Choroid plexus epithelial cell (primary cell): ENCODE data around the gene DPF3.
A peak's percentile ranks its signal among the peaks of the same experiment; 100 is the strongest.

ENCODE experiments used
- DNase-seq: peaks from one replicate; pipeline ENCODE4 v3.0.0-alpha.2; 2010; ENCODE audit warnings: low read depth
- H3K4me3 ChIP-seq: 2 replicates; pipeline ENCODE4 v1.5.1; 2011; ENCODE audit warnings: low read depth, mild to moderate bottlenecking, control low read depth, low read length, moderate library complexity
- TF ChIP-seq, protein P1 (sequence below): conservative IDR thresholded peaks from 2 replicates; pipeline ENCODE4 v1.5.1; 2011; ENCODE audit warnings: low read depth, mild to moderate bottlenecking, control low read depth, inconsistent platforms, low read length, moderate library complexity

The DPF3 gene

DNA sequence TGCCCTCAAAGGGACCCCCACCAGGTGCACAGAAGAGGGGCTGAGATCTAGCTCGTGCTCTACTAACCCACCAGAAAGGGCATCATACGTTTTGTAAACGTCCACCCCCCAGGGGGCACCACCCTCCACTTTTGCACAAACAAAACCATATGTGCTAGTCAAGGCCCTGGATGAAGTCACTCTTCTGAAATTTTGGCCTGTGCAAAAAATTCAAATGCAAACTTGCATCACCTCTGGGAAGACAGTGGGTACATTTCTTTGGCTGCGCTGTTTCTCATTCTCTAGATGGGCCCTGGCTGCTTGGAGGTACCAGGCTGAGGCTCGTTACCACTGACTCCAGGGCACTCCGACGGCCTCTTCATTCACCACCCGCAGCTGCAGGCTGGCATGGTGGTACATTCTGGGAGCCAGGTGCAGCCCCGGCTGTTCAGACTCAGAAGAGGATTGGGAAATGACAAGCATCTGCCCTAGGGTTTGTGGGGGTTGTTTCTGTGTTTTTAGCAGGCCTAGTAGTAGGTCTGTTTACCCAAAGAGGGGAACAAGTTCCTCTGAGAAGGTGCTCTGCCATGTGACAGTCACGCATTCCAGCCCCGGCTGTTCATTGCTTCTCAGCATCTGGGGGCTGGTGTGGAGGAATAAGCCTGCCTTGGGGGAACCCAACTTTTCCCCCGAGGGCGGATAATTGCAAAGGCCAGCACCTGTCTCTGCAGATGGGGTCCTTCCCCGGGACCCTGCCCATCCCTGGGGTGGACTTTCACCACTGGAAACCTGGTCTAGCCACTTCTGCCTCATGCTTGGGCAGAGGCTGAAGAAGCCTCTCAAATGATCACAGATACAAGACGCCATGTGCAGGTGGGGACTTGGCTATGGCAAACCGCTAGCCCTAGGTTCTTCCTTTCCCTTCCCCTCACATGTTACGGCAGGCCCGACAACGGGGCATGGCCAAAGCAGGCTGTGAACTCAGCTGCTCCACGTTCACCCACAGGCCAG is 147.6 kb downstream of the DPF3 start:
- H3K4me3 ChIP-seq, result no peak overlapping the region
- DNase-seq, result peak; percentile 79
- TF ChIP-seq, protein P1, sequence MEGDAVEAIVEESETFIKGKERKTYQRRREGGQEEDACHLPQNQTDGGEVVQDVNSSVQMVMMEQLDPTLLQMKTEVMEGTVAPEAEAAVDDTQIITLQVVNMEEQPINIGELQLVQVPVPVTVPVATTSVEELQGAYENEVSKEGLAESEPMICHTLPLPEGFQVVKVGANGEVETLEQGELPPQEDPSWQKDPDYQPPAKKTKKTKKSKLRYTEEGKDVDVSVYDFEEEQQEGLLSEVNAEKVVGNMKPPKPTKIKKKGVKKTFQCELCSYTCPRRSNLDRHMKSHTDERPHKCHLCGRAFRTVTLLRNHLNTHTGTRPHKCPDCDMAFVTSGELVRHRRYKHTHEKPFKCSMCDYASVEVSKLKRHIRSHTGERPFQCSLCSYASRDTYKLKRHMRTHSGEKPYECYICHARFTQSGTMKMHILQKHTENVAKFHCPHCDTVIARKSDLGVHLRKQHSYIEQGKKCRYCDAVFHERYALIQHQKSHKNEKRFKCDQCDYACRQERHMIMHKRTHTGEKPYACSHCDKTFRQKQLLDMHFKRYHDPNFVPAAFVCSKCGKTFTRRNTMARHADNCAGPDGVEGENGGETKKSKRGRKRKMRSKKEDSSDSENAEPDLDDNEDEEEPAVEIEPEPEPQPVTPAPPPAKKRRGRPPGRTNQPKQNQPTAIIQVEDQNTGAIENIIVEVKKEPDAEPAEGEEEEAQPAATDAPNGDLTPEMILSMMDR, result peak; percentile 53

DNA sequence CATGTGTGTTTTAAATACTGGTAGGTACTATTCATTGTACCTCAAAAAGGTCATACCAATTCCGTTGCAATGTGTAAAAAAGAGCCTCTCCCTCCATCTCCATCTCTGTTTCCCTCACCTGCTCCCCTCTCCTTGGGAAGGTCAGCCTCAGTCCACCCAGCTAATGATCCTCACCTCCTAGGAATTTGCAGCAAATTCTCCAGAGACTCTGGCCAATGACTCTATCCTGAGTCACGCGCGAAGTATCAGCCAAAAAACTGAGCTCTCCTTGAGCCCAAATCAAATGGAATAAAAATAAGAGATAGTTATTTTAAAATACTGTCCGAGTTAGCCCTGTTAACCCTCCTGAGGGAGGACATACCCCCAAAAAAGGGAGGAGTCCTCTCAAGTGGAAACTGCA is 148.4 kb downstream of the DPF3 start:
- TF ChIP-seq, protein P1, result no peak
- peak; percentile 66 for DNase-seq
- H3K4me3 ChIP-seq, result no peak overlapping the region

DNA sequence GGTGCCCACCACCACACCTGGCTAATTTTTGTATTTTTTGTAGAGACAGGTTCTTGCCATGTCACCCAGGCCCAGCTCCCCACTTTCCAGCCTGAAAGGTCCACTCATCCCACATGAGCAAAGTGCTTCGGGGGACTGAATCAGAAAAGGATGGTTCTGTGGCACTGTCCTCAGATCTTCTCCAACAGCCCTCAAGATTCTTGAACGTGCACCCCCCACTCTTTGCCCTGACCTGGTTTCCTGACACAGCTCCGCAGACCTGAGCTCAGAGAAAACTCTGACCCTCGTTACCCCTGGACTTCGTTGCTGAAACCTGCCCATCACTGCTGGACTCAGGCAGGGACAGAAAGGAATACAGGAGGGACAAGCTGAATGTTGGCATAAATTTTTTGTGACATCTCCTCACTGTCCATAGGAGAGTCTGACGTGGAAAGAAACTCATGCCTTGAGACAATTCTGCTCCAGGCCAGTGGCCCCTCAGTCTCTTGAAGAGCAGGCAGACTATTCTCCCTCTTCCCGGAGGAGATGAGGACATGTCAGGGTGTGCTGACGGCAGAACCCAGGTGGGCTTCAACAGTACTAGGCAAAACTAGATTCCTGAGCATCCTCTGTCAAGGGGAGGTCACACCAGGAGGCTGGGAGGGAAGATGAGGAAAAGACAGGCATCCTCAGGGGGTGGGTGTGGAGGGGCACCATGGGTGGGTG is 149.3 kb downstream of the DPF3 start:
- H3K4me3 ChIP-seq, result no peak overlapping the region
- TF ChIP-seq, protein P1, result no peak
- DNase-seq, result no peak

DNA sequence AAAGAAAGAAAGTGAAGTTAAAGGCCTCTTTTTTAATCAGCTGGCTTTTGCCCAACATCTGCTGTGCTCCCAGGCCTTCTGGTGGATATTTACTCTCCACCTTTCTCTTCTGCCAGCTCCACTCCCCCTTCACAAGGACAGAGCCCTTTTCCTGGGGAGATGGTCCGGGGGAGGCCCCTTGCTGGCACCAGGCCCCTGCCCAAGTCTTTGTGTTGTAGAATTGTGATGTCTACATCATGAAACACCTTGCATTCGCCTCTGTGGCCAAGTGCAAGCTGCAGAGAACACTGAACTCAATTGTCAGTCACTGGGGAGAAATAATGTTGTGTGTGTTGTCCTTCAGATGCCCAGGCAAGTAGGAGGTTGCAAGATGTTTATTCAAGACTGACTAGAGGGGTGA is 150.3 kb downstream of the DPF3 start:
- H3K4me3 ChIP-seq, result no peak overlapping the region
- DNase-seq, result no peak
- TF ChIP-seq, protein P1, result no peak

DNA sequence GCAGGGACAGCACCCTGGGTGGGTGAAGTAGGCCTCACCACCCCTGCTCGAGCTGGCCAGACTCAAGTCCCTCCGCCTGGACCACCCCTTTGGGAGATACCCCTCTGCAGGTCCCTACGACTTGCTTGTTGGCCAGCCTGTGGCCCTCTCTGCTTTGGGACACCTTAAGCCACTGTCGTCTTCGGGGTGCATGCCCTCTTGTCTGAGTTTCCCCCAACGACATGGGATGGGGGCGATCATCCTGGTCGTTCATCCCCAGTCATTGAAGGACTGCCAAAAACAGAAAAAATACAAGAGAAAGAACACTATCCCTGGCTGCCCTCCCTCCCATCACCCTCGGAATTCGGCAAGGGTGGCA is 151.1 kb downstream of the DPF3 start:
- TF ChIP-seq, protein P1, result no peak
- no peak overlapping the region for H3K4me3 ChIP-seq
- no peak for DNase-seq

DNA sequence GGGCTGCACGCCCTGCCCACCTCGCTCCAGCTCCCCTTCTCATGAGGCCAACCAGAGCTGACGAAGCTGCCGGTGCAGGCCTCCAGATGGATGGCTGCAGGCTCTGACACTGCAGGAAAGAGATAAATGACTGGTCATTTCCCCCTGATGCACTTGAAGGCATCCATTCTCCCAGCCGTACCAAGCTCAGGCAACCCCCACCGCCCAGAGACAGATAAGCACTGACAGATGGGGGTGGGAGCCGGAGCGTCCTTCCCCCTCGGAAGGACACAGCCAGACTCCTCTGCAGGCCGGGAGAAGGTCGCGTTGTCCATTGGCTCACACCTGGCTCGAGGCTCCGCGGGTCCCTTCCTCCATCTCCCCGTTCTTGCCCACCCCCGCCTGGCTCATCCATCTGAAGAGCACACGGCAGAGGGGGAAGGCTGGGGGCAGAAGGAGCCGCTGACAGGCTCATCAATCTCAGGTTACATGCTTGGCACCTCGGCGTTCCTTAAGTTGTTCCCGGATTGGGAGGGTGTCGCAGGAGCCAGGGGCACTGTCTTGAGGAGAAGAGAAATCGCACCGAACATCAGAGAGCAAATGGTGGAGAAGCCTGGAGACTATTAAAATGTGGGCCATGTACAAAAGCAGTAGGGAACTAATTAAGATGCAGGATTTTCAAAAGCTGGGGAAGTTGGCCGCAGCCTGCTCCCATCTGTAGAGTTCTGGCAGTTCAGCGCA is 151.6 kb downstream of the DPF3 start:
- no peak overlapping the region for H3K4me3 ChIP-seq
- no peak for DNase-seq
- TF ChIP-seq, protein P1, result no peak
